CD4-positive, alpha-beta T cell treated with Interleukin-15 for 4 hours (primary cell): ENCODE results near the gene ARFRP1.
"Not testable (repeated sequence)": the region's sequence is repeated elsewhere in the genome, so short reads cannot be mapped to it uniquely, and the experiment has no call there.

Experiments used
- DNase-seq: peaks from one replicate; pipeline ENCODE4 v3.0.0-alpha.2; 2020; ENCODE audit warnings: low spot score

Gene ARFRP1

GRCh38 chr20:63675681-63676368, 32.0 kb downstream of the ARFRP1 start:
- no peak for DNase-seq

DNA sequence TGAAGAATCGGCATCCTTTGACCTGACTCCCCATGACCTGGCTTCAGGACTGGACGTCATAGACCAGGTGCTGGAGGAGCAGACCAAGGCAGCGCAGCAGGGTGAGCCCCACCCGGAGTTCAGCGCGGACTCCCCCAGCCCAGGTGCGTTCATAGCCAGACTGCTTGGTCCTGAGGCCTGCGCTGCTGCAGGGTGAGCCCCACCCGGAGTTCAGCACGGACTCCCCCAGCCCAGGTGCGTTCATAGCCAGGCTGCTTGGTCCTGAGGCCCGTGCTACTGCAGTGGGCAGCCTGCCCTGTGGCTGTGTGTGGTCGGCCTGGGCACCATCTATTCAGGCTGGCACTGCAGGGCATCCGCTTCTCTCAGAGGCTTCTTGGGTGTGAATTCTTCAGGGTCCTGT, 33.8 kb downstream of the ARFRP1 start:
- DNase-seq: no peak

DNA sequence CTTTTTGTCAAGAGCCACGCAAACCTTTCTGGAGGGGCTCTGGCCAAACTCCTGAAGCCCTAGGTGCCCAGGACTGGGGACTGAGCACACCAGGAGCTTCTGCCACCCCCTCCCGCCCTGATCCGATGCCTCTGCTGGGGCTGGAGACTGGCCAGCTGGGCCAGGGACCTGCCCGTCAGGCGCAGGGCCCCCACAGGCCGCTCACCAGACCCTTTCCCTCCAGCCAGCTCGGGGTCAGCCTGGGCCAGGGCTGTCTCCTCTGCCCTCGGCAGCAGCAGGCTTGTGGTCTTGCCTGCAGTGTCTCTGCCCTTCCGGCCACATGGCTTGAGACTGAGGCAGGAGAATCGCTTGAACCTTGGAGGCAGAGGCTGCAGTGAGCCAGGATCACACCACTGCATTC, 35.1 kb downstream of the ARFRP1 start:
- DNase-seq: no peak

DNA sequence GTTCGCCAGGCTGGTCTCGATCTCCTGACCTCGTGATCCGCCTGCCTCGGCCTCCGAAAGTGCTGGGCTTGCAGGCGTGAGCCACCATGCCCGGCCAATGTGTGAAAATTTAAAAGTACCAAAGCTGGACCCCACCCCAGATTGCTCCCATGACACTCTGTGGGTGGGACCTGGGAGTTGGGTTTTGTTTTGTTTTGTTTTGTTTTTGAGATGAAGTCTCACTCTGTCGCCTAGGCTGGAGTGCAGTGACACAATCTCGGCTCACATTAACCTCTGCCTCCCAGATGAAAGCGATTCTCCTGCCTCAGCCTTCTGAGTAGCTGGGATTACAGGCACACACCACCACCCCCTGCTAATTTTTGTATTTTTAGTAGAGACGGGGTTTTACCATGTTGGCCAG, 36.1 kb downstream of the ARFRP1 start:
- DNase-seq: not testable (repeated sequence)

- no peak for DNase-seq
Measured at GRCh38 chr20:63668351-63668750, 39.4 kb downstream of the ARFRP1 start.

DNA sequence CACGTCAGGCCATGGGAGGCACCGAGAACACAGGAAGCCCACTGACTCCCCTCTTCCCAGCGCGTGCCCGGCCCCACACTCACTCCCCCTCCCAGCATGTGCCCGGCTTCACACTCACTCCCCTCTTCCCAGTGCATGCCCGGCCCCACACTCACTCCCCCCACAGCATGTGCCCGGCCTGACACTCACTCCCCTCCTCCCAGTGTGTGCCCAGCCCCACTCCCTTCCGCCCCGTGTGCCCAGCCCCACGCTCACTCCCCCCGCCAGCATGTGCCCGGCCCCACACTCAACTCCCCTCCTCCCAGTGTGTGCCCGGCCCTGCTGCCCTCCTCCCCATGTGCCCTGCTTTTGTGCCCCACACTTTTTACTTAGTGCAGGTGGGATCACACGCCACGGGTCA, 39.9 kb downstream of the ARFRP1 start:
- DNase-seq: no peak

- DNase-seq: no peak
Measured at GRCh38 chr20:63665708-63666107, 42.1 kb downstream of the ARFRP1 start.

DNA sequence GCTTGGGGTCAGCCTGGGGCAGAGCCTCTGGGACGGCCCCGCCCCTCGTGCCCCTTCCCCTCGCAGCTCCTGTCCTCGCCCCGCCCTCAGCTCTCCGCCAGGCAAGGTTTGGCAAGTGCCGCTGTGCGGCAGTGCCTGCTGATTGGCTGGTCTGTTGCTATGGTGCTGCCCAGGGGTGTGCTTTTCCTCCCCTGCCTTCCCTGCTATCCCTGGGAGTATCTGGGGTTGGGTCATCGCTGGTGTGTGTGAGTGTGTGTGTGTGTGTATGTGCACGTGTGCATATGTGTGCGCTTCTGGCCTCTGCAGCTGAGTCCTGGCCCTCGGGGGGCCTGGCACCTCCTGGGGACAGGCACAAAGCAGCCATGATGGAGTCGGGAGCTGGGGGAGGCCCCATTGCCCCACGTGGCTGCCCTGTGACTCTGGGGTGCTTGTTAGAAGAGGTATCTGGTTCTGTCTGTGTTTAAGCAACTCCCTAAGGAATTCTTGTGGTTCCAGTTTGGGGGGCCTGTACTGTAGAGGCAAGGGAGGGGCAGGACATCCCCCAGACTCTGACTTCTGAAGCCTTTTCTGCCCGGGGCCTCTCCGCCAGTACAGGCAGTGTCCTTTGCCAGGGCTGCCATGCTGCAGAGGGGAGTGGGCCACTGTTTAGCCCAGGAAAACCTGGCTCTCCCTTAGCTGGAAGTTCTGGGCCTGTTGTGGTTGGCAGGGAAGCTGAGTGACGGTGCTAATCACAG, 42.7 kb downstream of the ARFRP1 start:
- no peak for DNase-seq

GRCh38 chr20:63664143-63664851, 43.5 kb downstream of the ARFRP1 start:
- no peak for DNase-seq

GRCh38 chr20:63663332-63664066, 44.3 kb downstream of the ARFRP1 start:
- no peak for DNase-seq

DNA sequence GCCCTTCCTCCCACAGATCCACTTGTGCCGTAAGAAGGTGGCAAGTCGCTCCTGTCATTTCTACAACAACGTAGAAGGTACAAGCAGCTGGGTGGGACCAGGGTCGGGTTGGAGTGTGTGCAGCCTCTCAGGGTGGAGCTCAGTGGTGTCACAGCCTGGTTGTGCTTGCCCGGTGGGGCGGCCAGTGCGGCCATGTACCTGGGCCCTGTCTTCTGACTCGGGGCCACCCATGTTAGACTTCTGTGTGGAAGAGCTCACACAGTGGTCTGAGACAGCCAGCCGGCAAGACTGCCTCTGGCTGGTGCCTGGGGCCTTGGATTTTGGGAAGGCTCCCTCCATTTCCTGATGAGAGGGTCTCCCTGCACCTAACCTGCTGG, 45.0 kb downstream of the ARFRP1 start:
- DNase-seq: no peak

GRCh38 chr20:63661959-63662812, 45.6 kb downstream of the ARFRP1 start:
- DNase-seq: no peak

GRCh38 chr20:63661108-63661507, 46.7 kb downstream of the ARFRP1 start:
- DNase-seq: no peak

- DNase-seq: no peak
Measured at GRCh38 chr20:63660622-63661021, 47.2 kb downstream of the ARFRP1 start.

GRCh38 chr20:63660174-63660573, 47.6 kb downstream of the ARFRP1 start:
- DNase-seq: not testable (repeated sequence)

- no peak for DNase-seq
Measured at GRCh38 chr20:63659370-63659769, 48.4 kb downstream of the ARFRP1 start.

DNA sequence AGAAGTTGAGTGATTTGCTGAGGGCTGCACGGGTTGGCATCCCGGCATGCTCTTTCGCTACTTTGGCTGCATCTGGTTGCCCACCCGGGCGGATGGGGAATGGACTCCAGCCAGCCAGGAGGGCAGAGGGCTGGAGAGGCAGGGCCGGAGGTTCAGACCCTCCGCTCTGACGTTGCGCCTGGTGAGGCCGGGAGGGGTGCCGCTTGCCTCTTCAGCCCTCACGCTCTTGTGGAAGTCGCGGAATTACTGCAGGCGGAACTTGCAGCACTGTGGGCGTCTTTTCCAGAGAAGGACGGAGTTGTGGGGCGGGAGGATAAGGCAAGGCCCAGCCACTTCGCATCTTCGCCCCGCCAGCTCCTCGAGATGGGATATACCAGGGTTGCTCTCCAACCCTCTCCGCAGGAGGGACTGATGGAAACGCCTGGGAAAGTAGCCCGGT, 49.0 kb downstream of the ARFRP1 start:
- DNase-seq: no peak

DNA sequence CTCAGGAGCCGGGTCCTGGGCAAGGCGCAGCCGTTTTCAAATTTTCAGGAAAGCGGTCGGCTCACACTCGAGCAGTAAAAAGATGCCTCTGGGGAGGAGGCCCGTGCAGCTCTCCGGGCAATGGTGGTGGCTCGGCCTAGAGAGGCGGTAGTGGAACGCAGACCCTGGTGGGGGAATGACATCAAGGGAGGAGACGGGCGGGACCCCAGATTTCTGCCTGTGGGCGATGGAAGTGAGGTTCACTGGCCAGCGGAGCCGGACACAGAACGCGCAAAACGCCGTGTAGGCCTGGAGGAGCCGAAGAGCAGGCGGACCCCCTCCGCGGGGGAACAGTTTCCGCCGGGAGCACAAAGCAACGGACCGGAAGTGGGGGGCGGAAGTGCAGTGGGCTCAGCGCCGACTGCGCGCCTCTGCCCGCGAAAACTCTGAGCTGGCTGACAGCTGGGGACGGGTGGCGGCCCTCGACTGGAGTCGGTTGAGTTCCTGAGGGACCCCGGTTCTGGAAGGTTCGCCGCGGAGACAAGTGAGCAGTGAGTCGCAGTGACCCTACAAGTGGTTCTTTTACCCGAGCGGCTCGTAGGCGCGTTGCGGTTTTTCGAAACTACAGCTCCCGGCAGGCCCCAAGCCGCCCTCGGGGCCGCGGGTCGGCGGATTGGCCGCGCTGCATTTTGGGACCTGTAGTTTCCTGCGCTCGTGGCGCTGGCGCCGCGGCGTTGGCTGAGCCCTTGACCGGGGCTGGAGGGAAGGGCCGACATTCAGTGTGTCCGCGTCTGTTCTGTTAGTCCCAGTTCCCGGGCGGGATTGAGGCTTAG, 49.6 kb downstream of the ARFRP1 start, which contains the start of gene RTEL1:
Gene RTEL1, plus strand, starts transcription at position 376 of the 812 bp plus-strand sequence. CDS start 1,091 bp downstream, outside the sequence.
- DNase-seq: peak; percentile 90

DNA sequence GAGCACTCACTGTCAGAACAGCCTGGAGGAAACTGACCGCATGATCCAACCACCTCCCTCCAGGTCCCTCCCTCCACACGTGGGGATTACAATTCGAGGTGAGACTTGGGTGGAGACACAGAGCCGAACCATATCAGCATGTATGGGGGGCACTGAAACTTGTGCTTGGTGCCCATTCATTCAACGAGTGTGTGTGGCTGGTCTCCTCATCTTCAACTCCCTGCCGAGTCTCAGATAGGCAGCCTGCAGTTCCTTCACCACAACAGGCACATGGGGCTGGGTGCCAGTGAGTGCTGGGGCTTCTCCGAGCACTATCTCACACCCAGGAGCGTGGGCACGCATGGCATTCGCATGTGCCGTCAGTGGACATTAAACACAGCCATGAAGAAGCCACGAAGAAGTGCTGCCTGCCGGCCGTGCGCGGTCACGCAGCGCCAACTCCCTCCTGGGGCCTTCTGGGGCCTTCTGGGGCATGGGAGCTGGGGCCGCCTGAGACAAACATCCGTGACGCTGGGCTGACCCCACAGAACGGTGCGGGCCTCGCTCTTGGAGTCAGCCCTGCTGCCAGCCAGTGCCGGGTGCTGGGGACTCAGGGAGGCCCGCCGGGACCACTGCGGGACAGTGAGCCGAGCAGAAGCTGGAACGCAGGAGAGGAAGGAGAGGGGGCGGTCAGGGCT, 50.4 kb downstream of the ARFRP1 start:
- DNase-seq: no peak

- DNase-seq: no peak
Measured at GRCh38 chr20:63656451-63656850, 51.3 kb downstream of the ARFRP1 start.
